WTC11 (cell line): ENCODE data around the gene C10orf105. TPM values are rescaled to one million over a fixed set of nuclear protein-coding genes. Genes with fewer than 3 reads are reported as not detected.
A peak's percentile ranks its signal among the peaks of the same experiment; 100 is the strongest.

Experiments
- ATAC-seq: fragments of 200-7000 bp; cut with Tn5 transposase; 2 replicates; pipeline ENCODE4 v1.10.0; 2021; ENCODE audit warnings: mild to moderate bottlenecking, moderate library complexity
- CTCF ChIA-PET: fragments of 300-600 bp; sonication (Branson Sonifier 250); formaldehyde crosslinking; loops from one replicate; lab custom pipeline; 2021; ENCODE audit warnings: antibody characterized with exemption; lab: Charles Lee
- POLR2A ChIA-PET: fragments of 350-600 bp; sonication (Branson Sonifier 250); formaldehyde crosslinking; loops from one replicate; lab custom pipeline; 2021; ENCODE audit warnings: antibody characterized with exemption; lab: Charles Lee
- DNase-seq: peaks from one replicate; pipeline ENCODE4 v3.0.0; 2021; ENCODE audit warnings: low spot score
- H3K27ac Mint-ChIP-seq: 2 replicates; pipeline ENCODE4 v1.8.0; 2021; ENCODE audit warnings: mixed read lengths
- H3K27me3 Mint-ChIP-seq: 2 replicates; pipeline ENCODE4 v1.8.0; 2021; ENCODE audit warnings: low read depth, mild to moderate bottlenecking, moderate library complexity, mixed read lengths
- H3K36me3 Mint-ChIP-seq: 2 replicates; pipeline ENCODE4 v1.8.0; 2021; ENCODE audit warnings: mixed read lengths
- H3K4me1 Mint-ChIP-seq: 2 replicates; pipeline ENCODE4 v1.8.0; 2022; ENCODE audit warnings: mixed read lengths
- H3K4me3 Mint-ChIP-seq: 2 replicates; pipeline ENCODE4 v1.8.0; 2021; ENCODE audit warnings: mild to moderate bottlenecking, moderate library complexity, mixed read lengths
- H3K9me3 Mint-ChIP-seq: 2 replicates; pipeline ENCODE4 v1.8.0; 2021; ENCODE audit warnings: mixed read lengths
- AFF4 ChIP-seq: sonication (generic); formaldehyde crosslinking; IDR thresholded peaks from 2 replicates; pipeline ENCODE4 v1.8.1; 2023; ENCODE audit warnings: mild to moderate bottlenecking, missing genetic modification reagents, borderline replicate concordance
- ELF4 ChIP-seq: sonication (generic); formaldehyde crosslinking; IDR thresholded peaks from 2 replicates; pipeline ENCODE4 v1.8.1; 2022; ENCODE audit warnings: low read depth, mild to moderate bottlenecking, moderate library complexity, missing genetic modification reagents
- NFATC4 ChIP-seq: fragments of 250-450 bp; sonication (Bioruptor Pico); IDR thresholded peaks from 2 replicates; pipeline ENCODE4 v1.9.0; 2021; ENCODE audit warnings: mild to moderate bottlenecking
- NFE2L1 ChIP-seq: sonication (generic); formaldehyde crosslinking; IDR thresholded peaks from 2 replicates; pipeline ENCODE4 v1.8.1; 2023; ENCODE audit warnings: missing genetic modification reagents
- OVOL2 ChIP-seq: fragments of 250-450 bp; sonication (Bioruptor Pico); IDR thresholded peaks from 2 replicates; pipeline ENCODE4 v1.9.0; 2021; ENCODE audit warnings: mild to moderate bottlenecking, borderline replicate concordance
- RELA ChIP-seq: sonication (generic); formaldehyde crosslinking; IDR thresholded peaks from 2 replicates; pipeline ENCODE4 v1.8.1; 2022; ENCODE audit warnings: missing genetic modification reagents, mild to moderate bottlenecking, borderline replicate concordance
- ZMAT4 ChIP-seq: fragments of 250-450 bp; sonication (Bioruptor Pico); IDR thresholded peaks from 2 replicates; pipeline ENCODE4 v1.9.0; 2021; ENCODE audit warnings: mild to moderate bottlenecking
- ZNF416 ChIP-seq: fragments of 250-450 bp; sonication (Bioruptor Pico); IDR thresholded peaks from 2 replicates; pipeline ENCODE4 v1.9.0; 2021; ENCODE audit warnings: mild to moderate bottlenecking, inconsistent platforms
- ZNF671 ChIP-seq: fragments of 250-450 bp; sonication (Bioruptor Pico); IDR thresholded peaks from 2 replicates; pipeline ENCODE4 v1.8.0; 2021; ENCODE audit warnings: mild to moderate bottlenecking
- total RNA-seq: library from RNA; stranded (reverse); gene quantifications from 3 replicates; pipeline ENCODE4 v1.2.3, GENCODE V29; 2021
- TF ChIP-seq, protein P1 (sequence below): sonication (generic); formaldehyde crosslinking; IDR thresholded peaks from 2 replicates; pipeline ENCODE4 v1.8.1; 2023; ENCODE audit warnings: mild to moderate bottlenecking, moderate library complexity, missing genetic modification reagents
- TF ChIP-seq, protein P2 (sequence below): fragments of 200-600 bp; IDR thresholded peaks from 2 replicates; pipeline ENCODE4 v1.8.0; 2022; ENCODE audit warnings: antibody characterized with exemption
- TF ChIP-seq, protein P3 (sequence below): fragments of 250-450 bp; sonication (Bioruptor Pico); IDR thresholded peaks from 2 replicates; pipeline ENCODE4 v1.9.0; 2021; ENCODE audit warnings: mild to moderate bottlenecking
- TF ChIP-seq, protein P4 (sequence below): sonication (generic); formaldehyde crosslinking; IDR thresholded peaks from 2 replicates; pipeline ENCODE4 v1.8.0; 2023; ENCODE audit warnings: missing genetic modification reagents, mild to moderate bottlenecking, borderline replicate concordance

The C10orf105 gene
- total RNA-seq, 1 experiment from 2014 or later, result 0.48 TPM

DNA sequence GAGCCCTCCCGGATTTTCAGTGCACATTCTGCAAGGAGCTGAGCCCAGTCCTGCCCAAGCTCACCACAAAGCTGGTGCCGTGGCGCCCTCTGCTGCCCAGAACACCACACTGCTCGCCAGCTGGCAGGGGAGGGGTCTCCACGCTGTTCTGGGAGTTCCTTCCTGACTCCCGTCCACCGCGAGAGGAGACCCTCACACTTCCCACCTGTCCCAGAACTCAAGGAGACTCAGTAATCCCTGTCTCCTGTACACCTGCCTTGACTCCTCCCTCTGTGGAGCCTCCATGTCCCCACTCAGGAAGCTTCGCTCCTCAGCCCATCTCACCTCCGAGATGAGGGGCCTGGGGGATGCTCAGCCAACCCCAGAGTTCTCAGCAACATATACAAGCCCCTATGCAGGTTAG is 11.3 kb downstream of the C10orf105 start:
- Mint-ChIP-seq H3K9me3 (no peaks in the 10 kb centered on the region), H3K4me1 (peaks cover 4% of the 10 kb centered on the region), H3K27ac (no peak overlapping the region), H3K27me3 (no peaks in the 10 kb centered on the region; the same call in 1 of the 2 replicates), H3K36me3 (no peaks in the 10 kb centered on the region), H3K4me3 (no peak overlapping the region; the same call in 1 of the 2 replicates)
- TF ChIP-seq, protein P1, sequence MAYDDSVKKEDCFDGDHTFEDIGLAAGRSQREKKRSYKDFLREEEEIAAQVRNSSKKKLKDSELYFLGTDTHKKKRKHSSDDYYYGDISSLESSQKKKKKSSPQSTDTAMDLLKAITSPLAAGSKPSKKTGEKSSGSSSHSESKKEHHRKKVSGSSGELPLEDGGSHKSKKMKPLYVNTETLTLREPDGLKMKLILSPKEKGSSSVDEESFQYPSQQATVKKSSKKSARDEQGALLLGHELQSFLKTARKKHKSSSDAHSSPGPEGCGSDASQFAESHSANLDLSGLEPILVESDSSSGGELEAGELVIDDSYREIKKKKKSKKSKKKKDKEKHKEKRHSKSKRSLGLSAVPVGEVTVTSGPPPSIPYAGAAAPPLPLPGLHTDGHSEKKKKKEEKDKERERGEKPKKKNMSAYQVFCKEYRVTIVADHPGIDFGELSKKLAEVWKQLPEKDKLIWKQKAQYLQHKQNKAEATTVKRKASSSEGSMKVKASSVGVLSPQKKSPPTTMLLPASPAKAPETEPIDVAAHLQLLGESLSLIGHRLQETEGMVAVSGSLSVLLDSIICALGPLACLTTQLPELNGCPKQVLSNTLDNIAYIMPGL (CRISPR knock-in tag), result 0 out of 2 replicates have a peak, but pooled peaks have one; percentile 24
- TF ChIP-seq ZNF416 (CRISPR knock-in tag), result no peak
- TF ChIP-seq, protein P2, sequence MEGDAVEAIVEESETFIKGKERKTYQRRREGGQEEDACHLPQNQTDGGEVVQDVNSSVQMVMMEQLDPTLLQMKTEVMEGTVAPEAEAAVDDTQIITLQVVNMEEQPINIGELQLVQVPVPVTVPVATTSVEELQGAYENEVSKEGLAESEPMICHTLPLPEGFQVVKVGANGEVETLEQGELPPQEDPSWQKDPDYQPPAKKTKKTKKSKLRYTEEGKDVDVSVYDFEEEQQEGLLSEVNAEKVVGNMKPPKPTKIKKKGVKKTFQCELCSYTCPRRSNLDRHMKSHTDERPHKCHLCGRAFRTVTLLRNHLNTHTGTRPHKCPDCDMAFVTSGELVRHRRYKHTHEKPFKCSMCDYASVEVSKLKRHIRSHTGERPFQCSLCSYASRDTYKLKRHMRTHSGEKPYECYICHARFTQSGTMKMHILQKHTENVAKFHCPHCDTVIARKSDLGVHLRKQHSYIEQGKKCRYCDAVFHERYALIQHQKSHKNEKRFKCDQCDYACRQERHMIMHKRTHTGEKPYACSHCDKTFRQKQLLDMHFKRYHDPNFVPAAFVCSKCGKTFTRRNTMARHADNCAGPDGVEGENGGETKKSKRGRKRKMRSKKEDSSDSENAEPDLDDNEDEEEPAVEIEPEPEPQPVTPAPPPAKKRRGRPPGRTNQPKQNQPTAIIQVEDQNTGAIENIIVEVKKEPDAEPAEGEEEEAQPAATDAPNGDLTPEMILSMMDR, result peak; percentile 84
- DNase-seq (peak; percentile 92), ATAC-seq (peak; percentile 94)
- POLR2A ChIA-PET, result interaction anchor here (1.0 kb wide), 2 partner anchors 38 to 565 kb away, joined by 3 read pairs; no protein-coding TSS in a partner anchor
- CTCF ChIA-PET, result interaction anchor here (0.6 to 5.9 kb wide), 80 partner anchors 11 to 404 kb away, joined by 3 to 158 read pairs (median 4); partner anchors contain the start of genes C10orf105, CDH23, SLC29A3 and VSIR

DNA sequence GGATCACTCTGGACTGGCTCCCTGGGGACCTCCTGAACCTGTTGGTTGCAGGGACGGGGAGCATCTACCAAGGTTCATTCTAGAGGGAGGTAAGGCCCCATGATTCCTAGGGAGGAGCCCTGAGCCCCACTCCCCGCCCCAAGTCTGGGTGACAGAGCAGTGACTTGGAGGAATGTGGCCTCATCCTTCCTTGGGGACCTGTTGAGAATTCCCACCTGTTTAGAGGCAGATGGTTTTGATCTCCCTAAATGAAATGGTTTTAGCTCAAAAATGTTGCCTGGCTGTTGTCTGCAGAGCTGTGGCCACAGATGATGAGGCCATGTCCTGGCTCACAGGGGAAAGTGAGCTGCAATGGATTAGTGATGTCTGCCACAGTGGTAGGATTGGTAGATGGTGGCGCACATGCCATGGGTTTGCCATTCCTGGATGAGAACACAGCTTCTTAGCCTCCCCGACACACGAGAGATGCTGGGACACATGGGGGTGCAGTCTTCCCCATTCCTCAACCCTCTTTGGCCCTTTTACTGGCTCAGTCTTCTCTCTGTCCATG is 12.3 kb downstream of the C10orf105 start:
- POLR2A ChIA-PET, result no interaction called here
- no peaks in the 10 kb centered on the region for H3K9me3 Mint-ChIP-seq
- H3K27me3 Mint-ChIP-seq, result no peaks in the 10 kb centered on the region; the same call in 1 of the 2 replicates
- TF ChIP-seq NFE2L1 (no peak), NFATC4 (CRISPR knock-in tag) (no peak), OVOL2 (no peak), ZNF671 (CRISPR knock-in tag) (no peak), RELA (CRISPR knock-in tag) (no peak)
- TF ChIP-seq, protein P3, sequence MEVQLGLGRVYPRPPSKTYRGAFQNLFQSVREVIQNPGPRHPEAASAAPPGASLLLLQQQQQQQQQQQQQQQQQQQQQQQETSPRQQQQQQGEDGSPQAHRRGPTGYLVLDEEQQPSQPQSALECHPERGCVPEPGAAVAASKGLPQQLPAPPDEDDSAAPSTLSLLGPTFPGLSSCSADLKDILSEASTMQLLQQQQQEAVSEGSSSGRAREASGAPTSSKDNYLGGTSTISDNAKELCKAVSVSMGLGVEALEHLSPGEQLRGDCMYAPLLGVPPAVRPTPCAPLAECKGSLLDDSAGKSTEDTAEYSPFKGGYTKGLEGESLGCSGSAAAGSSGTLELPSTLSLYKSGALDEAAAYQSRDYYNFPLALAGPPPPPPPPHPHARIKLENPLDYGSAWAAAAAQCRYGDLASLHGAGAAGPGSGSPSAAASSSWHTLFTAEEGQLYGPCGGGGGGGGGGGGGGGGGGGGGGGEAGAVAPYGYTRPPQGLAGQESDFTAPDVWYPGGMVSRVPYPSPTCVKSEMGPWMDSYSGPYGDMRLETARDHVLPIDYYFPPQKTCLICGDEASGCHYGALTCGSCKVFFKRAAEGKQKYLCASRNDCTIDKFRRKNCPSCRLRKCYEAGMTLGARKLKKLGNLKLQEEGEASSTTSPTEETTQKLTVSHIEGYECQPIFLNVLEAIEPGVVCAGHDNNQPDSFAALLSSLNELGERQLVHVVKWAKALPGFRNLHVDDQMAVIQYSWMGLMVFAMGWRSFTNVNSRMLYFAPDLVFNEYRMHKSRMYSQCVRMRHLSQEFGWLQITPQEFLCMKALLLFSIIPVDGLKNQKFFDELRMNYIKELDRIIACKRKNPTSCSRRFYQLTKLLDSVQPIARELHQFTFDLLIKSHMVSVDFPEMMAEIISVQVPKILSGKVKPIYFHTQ (CRISPR knock-in tag), result no peak
- TF ChIP-seq, all 79 proteins: peak for 0
- CTCF ChIA-PET, result interaction anchor here (0.8 to 5.9 kb wide), 46 partner anchors 12 to 398 kb away, joined by 3 to 158 read pairs (median 6); partner anchors contain the start of genes C10orf105, CDH23, SLC29A3 and VSIR
- no peak overlapping the region for H3K4me3 Mint-ChIP-seq
- H3K36me3 Mint-ChIP-seq, result no peaks in the 10 kb centered on the region
- no peak for DNase-seq
- no peaks in the 10 kb centered on the region for H3K4me1 Mint-ChIP-seq
- no peak for ATAC-seq
- H3K27ac Mint-ChIP-seq, result no peak overlapping the region

- DNase-seq (no peak), ATAC-seq (no peak)
- Mint-ChIP-seq H3K9me3 (no peaks in the 10 kb centered on the region), H3K27ac (no peak overlapping the region), H3K4me1 (no peaks in the 10 kb centered on the region), H3K4me3 (no peak overlapping the region), H3K36me3 (no peaks in the 10 kb centered on the region), H3K27me3 (no peaks in the 10 kb centered on the region; the same call in 1 of the 2 replicates)
- POLR2A ChIA-PET, result no interaction called here
- CTCF ChIA-PET, result interaction anchor here (0.8 to 5.9 kb wide), 28 partner anchors 11 to 803 kb away, joined by 3 to 158 read pairs (median 5); partner anchors contain the start of genes C10orf105, CDH23, SLC29A3 and VSIR
- TF ChIP-seq ELF4 (CRISPR knock-in tag), result no peak
- TF ChIP-seq ZMAT4, result no peak
- TF ChIP-seq, protein P4, sequence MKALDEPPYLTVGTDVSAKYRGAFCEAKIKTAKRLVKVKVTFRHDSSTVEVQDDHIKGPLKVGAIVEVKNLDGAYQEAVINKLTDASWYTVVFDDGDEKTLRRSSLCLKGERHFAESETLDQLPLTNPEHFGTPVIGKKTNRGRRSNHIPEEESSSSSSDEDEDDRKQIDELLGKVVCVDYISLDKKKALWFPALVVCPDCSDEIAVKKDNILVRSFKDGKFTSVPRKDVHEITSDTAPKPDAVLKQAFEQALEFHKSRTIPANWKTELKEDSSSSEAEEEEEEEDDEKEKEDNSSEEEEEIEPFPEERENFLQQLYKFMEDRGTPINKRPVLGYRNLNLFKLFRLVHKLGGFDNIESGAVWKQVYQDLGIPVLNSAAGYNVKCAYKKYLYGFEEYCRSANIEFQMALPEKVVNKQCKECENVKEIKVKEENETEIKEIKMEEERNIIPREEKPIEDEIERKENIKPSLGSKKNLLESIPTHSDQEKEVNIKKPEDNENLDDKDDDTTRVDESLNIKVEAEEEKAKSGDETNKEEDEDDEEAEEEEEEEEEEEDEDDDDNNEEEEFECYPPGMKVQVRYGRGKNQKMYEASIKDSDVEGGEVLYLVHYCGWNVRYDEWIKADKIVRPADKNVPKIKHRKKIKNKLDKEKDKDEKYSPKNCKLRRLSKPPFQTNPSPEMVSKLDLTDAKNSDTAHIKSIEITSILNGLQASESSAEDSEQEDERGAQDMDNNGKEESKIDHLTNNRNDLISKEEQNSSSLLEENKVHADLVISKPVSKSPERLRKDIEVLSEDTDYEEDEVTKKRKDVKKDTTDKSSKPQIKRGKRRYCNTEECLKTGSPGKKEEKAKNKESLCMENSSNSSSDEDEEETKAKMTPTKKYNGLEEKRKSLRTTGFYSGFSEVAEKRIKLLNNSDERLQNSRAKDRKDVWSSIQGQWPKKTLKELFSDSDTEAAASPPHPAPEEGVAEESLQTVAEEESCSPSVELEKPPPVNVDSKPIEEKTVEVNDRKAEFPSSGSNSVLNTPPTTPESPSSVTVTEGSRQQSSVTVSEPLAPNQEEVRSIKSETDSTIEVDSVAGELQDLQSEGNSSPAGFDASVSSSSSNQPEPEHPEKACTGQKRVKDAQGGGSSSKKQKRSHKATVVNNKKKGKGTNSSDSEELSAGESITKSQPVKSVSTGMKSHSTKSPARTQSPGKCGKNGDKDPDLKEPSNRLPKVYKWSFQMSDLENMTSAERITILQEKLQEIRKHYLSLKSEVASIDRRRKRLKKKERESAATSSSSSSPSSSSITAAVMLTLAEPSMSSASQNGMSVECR, result no peak
- no peak for TF ChIP-seq NFATC4 (CRISPR knock-in tag)
- TF ChIP-seq AFF4 (CRISPR knock-in tag), result no peak
Observed at GRCh38 chr10:71706216-71707121, 13.1 kb downstream of the C10orf105 start.
